OCI-LY7 (cell line): ENCODE data around the gene EPHB1.

Experiments used
- CTCF ChIP-seq: fragments of 200-600 bp; sonication (generic); conservative IDR thresholded peaks from 2 replicates; pipeline ENCODE4 v1.5.1; 2014; ENCODE audit warnings: mild to moderate bottlenecking, antibody characterized with exemption, low read length, moderate library complexity, mixed read lengths
- EZH2phosphoT487 ChIP-seq: fragments of 200-600 bp; sonication (generic); IDR thresholded peaks from 2 replicates; pipeline ENCODE4 v1.6.1; 2018; ENCODE audit warnings: low read depth, borderline replicate concordance, mild to moderate bottlenecking, mixed run types, antibody characterized with exemption, low read length, moderate library complexity, mixed read lengths

DNA sequence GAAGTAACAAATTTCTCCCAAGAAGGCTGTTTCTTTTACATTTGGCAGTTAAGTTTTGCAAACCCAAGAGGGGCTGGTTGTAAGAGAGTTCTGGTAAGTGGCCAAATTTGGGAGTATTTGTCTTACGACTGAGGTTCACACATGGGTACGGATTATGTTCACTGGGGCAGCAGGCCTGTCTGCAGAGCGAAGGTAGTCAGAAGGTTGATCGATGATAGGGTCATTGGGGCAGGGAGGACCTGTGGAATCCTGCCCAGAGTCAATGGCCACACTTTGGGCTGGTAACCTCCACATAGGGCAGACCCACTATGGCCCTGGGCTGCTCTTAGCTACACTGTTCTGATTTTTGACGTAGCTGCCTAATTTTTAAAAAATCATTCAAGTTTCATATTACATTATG, 368.6 kb downstream of the EPHB1 start:
- TF ChIP-seq CTCF (no peak), EZH2phosphoT487 (no peak)
